ENCODE data around the gene LACTB.

The LACTB gene

GRCh38 chr15:63118854-63119253, 2.8 kb upstream of the LACTB start:
- in situ Hi-C loops (cut with HindIII; ENCODE audit: low sequenced_read_pairs) = no loop called here
- no peak for DNase-seq (ENCODE audit: low read depth)
- no peak for TF ChIP-seq CTCF (IDR thresholded peaks at IDR 0.05; ENCODE audit: low read depth, low read length, missing control alignments)

GRCh38 chr15:63122002-63122875, 578 bp downstream of the LACTB start:
- no peak for DNase-seq (ENCODE audit: low read depth)
- H3K4me3 ChIP-seq (ENCODE audit: low read depth, low read length) = peak overlapping the region; percentile 90
- TF ChIP-seq CTCF (IDR thresholded peaks at IDR 0.05; ENCODE audit: low read depth, low read length, missing control alignments) = peak; percentile 22
- in situ Hi-C loops (cut with HindIII; ENCODE audit: low sequenced_read_pairs) = no loop called here

More at GRCh38 chr15:63118854-63119253, 2.8 kb upstream of the LACTB start:
- no peak overlapping the region for H3K4me3 ChIP-seq (ENCODE audit: low read depth, low read length)

- TF ChIP-seq CTCF (IDR thresholded peaks at IDR 0.05; ENCODE audit: low read depth, low read length, missing control alignments) = no peak
- H3K4me3 ChIP-seq (ENCODE audit: low read depth, low read length) = no peak overlapping the region
- in situ Hi-C loops (cut with HindIII; ENCODE audit: low sequenced_read_pairs) = no loop called here
- no peak for DNase-seq (ENCODE audit: low read depth)
Observed at GRCh38 chr15:63124506-63124905, 2.8 kb downstream of the LACTB start.

GRCh38 chr15:63126726-63127125, 5.1 kb downstream of the LACTB start:
- no peak overlapping the region for H3K4me3 ChIP-seq (ENCODE audit: low read depth, low read length)
- no peak for TF ChIP-seq CTCF (IDR thresholded peaks at IDR 0.05; ENCODE audit: low read depth, low read length, missing control alignments)
- no peak for DNase-seq (ENCODE audit: low read depth)
- in situ Hi-C loops (cut with HindIII; ENCODE audit: low sequenced_read_pairs) = no loop called here

- no peak for DNase-seq (ENCODE audit: low read depth)
- in situ Hi-C loops (cut with HindIII; ENCODE audit: low sequenced_read_pairs) = no loop called here
- no peak overlapping the region for H3K4me3 ChIP-seq (ENCODE audit: low read depth, low read length)
- TF ChIP-seq CTCF (IDR thresholded peaks at IDR 0.05; ENCODE audit: low read depth, low read length, missing control alignments) = no peak
Observed at GRCh38 chr15:63133786-63134185, 12.1 kb downstream of the LACTB start.

- no peak for TF ChIP-seq CTCF (IDR thresholded peaks at IDR 0.05; ENCODE audit: low read depth, low read length, missing control alignments)
- in situ Hi-C loops (cut with HindIII; ENCODE audit: low sequenced_read_pairs) = no loop called here
- DNase-seq (ENCODE audit: low read depth) = no peak
- no peak overlapping the region for H3K4me3 ChIP-seq (ENCODE audit: low read depth, low read length)
Observed at GRCh38 chr15:63134245-63134985, 12.8 kb downstream of the LACTB start.

Data from astrocyte of the cerebellum (primary cell).